ENCODE measurements around the gene SOBP. TPM values are rescaled to one million over a fixed set of nuclear protein-coding genes. Genes with fewer than 3 reads are reported as not detected.

Gene SOBP
- total and polyA plus RNA-seq, 2 donors (not counting 3 experiments of a cell fraction or from before 2014, with no cell fraction given) = 0.35 to 6.6 TPM

- no peaks in the 10 kb centered on the region for H3K9me3 ChIP-seq (replicated peaks; ENCODE audit: control insufficient read depth, insufficient read depth, low read length)
- TF ChIP-seq POLR2A (IDR thresholded peaks at IDR 0.05; ENCODE audit: low read depth, low read length) (no peak), MYC (IDR thresholded peaks at IDR 0.05; ENCODE audit: low read depth, low read length) (no peak), FOS (IDR thresholded peaks at IDR 0.05; ENCODE audit: borderline replicate concordance, insufficient read depth, low read length) (no peak), JUN (IDR thresholded peaks at IDR 0.05; ENCODE audit: borderline replicate concordance, insufficient read depth, insufficient read length, low read depth) (no peak), POLR2AphosphoS5 (IDR thresholded peaks at IDR 0.05; ENCODE audit: insufficient read depth, low read depth, low read length) (no peak), EZH2 (IDR thresholded peaks at IDR 0.05; ENCODE audit: borderline replicate concordance, low read depth, low read length, severe bottlenecking) (no peak), MAX (IDR thresholded peaks at IDR 0.05; ENCODE audit: insufficient read depth, insufficient read length) (no peak), GATA2 (IDR thresholded peaks at IDR 0.05; ENCODE audit: insufficient read depth, insufficient read length, low read depth, low read length) (no peak)
- TF ChIP-seq, protein P1, sequence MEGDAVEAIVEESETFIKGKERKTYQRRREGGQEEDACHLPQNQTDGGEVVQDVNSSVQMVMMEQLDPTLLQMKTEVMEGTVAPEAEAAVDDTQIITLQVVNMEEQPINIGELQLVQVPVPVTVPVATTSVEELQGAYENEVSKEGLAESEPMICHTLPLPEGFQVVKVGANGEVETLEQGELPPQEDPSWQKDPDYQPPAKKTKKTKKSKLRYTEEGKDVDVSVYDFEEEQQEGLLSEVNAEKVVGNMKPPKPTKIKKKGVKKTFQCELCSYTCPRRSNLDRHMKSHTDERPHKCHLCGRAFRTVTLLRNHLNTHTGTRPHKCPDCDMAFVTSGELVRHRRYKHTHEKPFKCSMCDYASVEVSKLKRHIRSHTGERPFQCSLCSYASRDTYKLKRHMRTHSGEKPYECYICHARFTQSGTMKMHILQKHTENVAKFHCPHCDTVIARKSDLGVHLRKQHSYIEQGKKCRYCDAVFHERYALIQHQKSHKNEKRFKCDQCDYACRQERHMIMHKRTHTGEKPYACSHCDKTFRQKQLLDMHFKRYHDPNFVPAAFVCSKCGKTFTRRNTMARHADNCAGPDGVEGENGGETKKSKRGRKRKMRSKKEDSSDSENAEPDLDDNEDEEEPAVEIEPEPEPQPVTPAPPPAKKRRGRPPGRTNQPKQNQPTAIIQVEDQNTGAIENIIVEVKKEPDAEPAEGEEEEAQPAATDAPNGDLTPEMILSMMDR (IDR thresholded peaks at IDR 0.05; ENCODE audit: extremely low read depth in 1 of 2, insufficient read depth in 1 of 2, low read depth in 1 of 2, low read length in 2 of 2) = no peak
- CTCF ChIA-PET = interaction anchor here (0.7 kb wide), 1 partner anchor 52 kb away, joined by 3 read pairs; no protein-coding TSS in a partner anchor
- no peak overlapping the region for H2AFZ ChIP-seq (ENCODE audit: low read depth, low read length)
- H4K20me1 ChIP-seq (replicated peaks; ENCODE audit: control insufficient read depth, extremely low read depth, insufficient read depth, low read length) = no peaks in the 10 kb centered on the region
- H3K27me3 ChIP-seq (ENCODE audit: control insufficient read depth in 2 of 2, insufficient read depth in 2 of 2, low read length in 2 of 2) = peaks cover 3 to 6% of the 10 kb centered on the region in 2 experiments
- no peaks in the 10 kb centered on the region for H3K36me3 ChIP-seq (ENCODE audit: control insufficient read depth in 2 of 2, extremely low read depth in 1 of 2, insufficient read depth in 2 of 2, low read length in 2 of 2)
- POLR2A ChIA-PET = no interaction called here
- H3K9me1 ChIP-seq (replicated peaks; ENCODE audit: control insufficient read depth, extremely low read depth, insufficient read depth, low read length) = no peaks in the 10 kb centered on the region
- no peaks in the 10 kb centered on the region for H3K4me1 ChIP-seq (ENCODE audit: control insufficient read depth, extremely low read depth, insufficient read depth, low read length)
- no peak overlapping the region for H3K4me3 ChIP-seq (replicated peaks in 1 of 3; ENCODE audit: insufficient read depth in 1 of 3, low read depth in 1 of 3, low read length in 3 of 3)
- intact Hi-C loops (cut with micrococcal nuclease) (no loop called here), dilution Hi-C loops (cut with MboI; ENCODE audit: extremely low pct_ligation_motif_present, low sequenced_read_pairs) (no loop called here)
- no peak overlapping the region for H3K9ac ChIP-seq (replicated peaks; ENCODE audit: extremely low read depth, insufficient read depth, low read length)
- FAIRE-seq (no peak), DNase-seq (ENCODE audit: low read depth, low spot score) (no peak)
- BruUV-seq (replicated peaks) = no TSS peak
- H3K27ac ChIP-seq (ENCODE audit: insufficient read depth, low read depth, low read length) = no peak overlapping the region
- no peak overlapping the region for H3K4me2 ChIP-seq (ENCODE audit: insufficient read depth, low read length)
- H3K79me2 ChIP-seq (ENCODE audit: control insufficient read depth, insufficient read depth, low read length) = no peaks in the 10 kb centered on the region
Measured at GRCh38 chr6:107637316-107638315, 147.7 kb downstream of the SOBP start.
